Activated naive CD4-positive, alpha-beta T cell (primary cell): ENCODE measurements around the gene GADD45B.
A peak's percentile ranks its signal among the peaks of the same experiment; 100 is the strongest.
"Not testable (repeated sequence)": the region's sequence is repeated elsewhere in the genome, so short reads cannot be mapped to it uniquely, and the experiment has no call there.

Experiments
- DNase-seq, 4 experiments: peaks; one replicate each; lab custom pipeline; 2025; lab: John Stamatoyannopoulos, UW

GADD45B gene

DNA sequence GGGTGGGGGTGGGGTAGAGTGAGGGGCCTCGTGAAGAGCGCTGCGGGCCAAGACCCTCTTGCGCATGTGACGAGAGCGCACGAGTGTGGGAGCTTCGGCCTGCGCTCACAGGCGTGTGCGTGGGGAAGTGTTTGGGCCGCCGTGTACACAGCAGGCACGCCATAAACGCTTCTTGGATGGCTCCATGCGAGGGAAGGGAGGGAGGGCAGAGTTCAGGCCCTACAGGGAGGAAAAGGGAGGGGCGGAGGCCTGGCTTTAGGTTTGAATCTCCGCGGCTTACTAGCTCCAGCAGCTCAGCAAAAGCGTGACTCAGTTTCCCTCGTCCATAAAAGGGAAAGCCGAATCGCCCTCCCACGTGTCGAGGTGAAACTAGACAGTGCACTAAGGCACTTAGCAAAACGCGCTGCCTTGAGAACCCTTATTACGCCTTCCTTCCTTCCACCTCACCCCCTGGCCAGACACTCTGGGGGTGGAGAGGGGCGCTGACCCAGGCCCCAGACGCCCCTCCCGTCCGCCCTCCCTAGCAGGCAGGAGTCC lies 12.5 kb downstream of the GADD45B start:
- no peak for DNase-seq

DNA sequence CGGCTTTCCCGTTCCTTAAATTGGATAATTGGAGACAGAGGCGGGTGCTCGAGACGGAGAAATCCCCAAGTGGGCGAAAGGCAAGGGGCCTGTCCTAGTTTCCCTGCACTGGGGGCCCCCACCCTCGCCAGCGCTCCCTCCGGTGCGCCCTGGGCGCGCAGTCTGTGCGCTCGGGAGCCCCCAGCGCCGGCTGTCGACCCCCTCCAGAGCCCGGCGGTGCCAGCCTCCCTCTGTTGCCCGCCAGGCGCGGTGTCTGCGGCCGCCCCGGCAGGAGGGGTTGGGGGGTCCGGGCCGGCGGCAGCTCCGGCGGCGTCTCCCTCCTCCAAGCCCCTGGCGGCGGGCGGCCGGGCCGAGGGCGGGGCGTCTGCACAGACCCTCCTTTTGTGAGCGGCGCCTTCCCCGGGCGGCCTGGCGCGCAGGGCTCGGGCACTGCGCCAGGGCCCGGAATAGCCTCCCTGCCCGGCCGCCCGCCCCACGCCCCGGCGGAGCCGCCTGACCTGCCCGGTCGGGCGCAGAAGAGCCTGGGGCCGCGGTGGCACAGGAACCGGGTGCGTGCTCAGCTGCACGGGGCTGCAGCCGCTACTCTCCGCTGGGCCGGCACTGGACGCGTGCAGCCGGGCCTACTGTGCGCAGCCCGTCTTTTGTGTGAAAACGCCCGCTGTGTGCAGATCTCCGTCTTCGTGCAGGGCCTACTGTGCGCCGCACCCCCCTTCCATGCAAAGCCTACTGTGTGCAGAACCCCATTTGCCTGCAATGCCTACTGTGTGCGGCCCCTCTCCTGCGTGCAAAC lies 13.2 kb downstream of the GADD45B start:
- no peak for DNase-seq

DNA sequence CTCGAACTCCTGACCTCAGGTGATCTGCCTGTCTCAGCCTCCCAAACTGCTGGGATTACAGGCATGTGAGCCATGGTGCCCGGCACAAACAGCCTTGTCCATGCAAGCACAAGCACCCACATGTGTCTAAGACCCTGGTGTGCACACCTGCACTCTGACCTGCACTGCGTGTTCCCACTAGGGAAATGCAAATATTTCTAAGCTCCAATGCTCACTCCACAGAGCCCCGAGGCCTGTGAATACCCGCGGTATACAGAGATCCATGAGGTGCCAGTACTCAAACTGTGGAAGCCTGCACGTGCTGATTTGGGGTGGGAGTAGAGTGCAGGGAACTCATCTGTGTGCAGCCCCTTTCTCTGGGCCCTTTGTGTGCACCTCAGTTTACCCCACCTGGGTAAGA lies 14.7 kb downstream of the GADD45B start:
- DNase-seq, result no peak

DNA sequence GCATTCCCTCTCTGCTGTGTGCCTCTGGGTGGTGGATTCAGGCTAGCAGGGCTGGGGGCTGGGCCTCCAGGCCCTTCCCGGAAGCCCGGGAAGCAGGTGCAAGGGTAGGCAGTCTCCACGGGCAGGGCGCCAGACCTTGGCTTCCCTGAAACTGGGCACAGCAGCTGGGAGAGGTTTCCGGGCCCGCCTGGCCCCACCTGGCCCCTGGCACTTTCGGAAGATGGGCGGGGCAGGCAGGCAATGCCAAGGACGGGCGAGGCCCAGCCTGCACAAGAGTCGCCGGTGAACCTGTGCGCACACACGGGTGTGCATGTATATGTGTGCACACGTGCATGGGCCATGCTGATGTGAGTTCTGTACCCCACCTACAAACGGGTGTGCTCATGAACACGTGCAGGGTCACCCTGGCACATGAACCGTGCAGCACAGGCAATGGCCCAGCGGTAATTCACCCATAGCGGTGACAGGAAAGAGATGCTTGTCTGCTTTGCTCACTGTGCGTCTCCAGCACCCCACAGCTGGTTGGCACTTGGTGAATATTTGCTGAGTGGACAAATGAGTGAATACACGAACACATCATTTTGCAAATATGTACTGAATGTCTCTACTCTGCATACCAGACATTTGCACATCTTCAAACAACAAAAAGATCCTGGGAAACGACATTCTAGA lies 15.3 kb downstream of the GADD45B start:
- DNase-seq, result no peak

DNA sequence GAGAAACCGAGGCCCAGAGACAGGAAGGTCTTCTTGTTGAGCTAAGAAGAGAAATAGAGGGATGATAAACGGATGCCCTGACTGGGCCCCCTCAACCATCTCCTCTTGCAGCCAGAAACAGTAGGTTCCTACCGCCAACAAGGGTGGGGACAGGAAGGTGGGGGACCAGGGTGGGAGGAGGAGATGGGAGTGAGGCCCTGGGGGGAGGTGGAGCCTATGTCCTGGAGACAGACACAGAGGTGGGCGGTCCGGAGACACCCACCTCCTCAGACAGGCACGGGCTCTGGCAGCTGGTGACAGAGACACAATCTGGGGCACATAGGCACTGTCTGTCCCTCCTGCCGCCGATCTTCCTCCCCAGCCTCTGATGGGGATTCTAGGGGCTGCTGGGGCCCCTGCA lies 16.9 kb downstream of the GADD45B start:
- DNase-seq, result no peak

DNA sequence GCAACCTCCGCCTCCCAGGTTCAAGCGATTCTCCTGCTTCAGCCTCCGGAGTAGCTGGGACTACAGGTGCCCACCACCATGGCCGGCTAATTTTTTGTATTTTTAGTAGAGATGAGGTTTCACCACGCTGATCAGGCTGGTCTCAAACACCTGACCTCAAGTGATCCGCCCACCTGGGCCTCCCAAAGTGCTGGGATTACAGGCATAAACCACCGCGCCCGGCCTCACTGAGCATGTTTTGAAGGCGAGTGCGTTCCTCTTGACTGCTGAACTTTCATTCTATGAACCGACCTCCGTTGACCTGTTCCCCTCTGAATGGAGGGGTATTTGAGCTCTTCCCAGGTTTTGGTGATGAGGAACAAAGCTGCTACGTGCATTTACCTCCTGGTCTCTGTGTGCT lies 17.5 kb downstream of the GADD45B start:
- not testable (repeated sequence) for DNase-seq

DNA sequence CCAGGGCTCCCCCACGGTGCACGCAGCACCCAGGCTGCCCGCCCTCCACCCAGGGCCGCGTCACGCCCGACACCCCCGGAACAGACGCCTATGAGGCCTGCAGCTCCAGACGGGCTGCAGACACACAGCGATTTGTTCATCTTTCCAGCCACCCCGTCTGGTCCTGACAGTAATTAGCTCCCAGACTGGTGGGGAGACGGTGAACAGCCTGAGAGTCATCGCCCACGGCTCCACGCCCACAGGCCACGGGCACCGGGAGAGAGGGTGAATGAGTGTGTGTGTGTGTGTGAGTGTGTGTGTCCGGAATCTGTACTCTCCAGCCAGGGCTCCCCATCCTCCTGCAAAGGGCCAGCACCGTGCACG lies 18.1 kb downstream of the GADD45B start:
- DNase-seq, result no peak

DNA sequence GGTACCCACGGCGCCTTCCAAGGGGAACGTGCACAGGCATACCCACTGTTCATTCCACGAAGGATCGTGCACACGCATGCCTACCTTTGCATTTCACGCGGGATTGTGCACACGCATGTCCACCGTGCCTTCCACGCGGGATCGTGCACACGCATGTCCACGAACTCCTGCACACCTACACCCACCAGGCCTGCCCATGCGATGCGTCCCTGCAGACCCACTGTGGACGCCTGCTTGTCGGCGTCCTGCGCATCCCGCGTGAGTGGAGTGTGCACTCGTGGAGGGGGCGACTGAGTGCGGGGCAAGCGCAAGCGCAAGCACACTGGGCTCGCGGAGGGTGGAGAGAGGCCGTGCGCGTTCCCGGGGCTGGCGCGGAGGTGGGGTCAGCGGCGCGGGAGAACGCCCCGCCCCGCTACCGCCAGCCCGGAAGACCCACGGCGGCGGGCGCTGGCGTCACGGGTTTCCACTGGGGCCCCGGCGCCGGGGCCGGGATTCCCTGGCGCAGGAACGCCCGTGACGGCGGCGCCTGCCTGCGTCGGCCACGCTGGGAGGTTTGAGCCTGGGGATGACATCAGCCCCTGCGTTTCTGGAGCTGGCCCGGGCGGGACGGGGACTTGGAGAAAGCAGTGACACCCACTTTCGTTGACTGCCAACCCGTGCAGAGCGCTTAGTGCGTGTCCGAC lies 18.7 kb downstream of the GADD45B start:
- DNase-seq, result peak in 2 of 4 experiments; percentile 22 to 36

DNA sequence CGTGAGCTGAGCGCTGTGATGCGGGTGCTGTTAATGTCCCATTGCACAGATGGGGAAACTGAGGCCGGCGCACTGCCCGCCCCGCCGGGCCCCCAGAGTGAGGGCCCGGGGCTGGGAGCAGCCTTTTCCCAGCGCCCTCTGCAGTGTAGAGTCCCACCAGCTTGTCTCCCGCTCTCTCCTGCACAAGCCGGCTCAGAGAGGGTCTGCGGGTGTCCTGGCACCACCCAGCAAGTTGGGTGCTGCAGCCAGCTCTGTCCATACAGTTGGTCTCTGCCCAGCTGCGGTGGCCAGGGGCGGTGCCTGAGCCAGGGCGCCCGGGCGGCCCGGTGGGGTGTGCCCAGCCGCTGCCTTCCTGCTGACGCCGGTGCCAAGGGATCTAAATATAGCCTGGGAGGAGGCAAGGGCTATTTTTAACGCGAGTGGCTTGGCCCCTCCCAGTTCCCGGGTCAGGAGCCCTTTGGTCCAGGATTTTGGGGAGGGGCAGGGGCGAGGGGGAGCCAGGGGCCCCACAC lies 19.3 kb downstream of the GADD45B start:
- DNase-seq, result no peak

DNA sequence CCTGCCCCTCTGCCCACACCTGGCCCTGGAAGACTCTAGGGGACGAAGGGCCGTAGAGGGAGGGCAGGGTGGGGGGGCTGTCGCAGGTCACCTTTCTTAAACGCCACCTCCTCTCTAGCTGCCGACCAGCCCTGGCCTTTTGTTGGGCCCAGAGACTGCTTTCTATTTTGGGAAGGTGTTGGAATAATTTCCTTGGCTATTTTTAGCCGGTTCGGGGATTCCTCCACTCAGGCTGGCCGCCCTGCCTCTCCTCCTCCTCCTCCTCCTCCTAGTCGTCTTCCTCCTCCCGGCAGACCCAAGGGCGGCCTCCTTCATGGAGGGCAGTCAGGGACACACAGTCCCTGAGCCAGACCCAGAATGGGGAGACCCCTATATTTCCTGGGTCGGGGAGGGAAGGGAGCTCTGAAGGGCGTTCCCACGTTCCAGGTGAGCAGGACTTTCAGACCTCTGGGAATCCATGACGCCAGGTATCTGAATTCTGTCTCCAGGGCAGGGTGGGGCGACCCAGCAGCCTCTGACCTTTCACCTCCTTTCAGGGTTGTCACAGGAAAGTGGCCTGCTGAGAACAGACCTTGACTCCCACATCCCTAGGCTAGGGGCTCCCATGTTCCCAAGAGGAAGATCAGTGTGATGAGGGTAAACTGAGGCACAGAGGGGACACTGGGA lies 19.9 kb downstream of the GADD45B start:
- DNase-seq, result no peak

DNA sequence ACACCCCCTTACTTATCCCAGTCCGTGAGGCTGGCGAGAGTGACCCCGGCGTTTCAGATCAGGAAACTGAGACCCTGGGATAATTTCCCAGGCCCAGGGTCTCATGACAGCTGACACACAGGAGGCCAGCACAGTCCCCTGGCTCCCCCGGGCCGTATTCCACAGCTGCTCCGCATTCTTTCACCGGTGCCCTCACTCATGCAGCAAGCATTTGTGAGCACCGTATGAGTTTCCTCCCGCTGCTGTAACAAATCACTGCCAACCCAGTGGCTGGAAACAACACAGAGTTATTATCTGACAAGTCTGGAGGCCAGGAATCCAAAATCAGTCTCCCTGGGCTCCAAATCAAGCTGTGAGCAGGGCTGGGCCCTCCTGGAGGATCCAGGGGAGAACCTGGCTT lies 21.3 kb downstream of the GADD45B start:
- DNase-seq, result no peak

DNA sequence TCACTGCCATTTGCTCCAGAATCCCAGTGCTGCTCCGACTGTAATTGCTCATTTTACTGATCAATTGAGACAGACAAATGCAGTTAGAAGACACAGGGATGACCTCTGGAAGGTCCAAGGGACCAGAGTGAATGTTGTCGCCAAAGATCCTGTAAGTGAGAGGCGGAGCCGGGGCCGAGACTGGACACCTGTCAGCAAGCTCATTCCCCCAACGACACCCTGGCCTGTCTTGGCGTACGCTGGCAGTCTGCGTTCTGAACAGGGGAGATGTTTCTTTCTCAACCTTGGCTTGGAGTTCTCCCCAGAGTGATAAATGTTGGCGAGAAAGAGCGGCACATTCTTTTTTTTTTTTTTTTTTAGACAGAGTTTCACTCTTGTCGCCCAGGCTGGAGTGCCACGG lies 24.2 kb downstream of the GADD45B start:
- no peak for DNase-seq

DNA sequence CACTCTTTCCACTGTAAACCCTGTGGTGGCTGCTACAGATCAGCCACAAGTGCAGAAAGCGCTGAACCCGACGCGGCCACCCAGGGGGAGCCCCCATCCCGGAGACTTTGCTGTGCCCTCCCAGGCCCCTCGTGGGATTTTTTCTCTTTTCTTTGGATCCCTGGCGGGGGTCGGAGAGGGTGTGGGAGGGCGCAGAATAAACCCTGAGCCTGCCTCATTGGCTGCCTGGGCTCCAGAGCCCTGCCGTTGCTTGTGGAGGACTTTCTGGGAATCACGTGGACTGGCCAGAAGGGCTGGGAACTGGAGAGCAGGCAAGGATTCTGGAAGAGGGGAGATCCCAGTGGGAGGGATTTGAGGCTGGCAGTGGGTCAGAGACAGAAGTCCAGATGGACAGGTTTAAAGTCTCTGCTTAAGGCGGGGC lies 24.9 kb downstream of the GADD45B start:
- no peak for DNase-seq

DNA sequence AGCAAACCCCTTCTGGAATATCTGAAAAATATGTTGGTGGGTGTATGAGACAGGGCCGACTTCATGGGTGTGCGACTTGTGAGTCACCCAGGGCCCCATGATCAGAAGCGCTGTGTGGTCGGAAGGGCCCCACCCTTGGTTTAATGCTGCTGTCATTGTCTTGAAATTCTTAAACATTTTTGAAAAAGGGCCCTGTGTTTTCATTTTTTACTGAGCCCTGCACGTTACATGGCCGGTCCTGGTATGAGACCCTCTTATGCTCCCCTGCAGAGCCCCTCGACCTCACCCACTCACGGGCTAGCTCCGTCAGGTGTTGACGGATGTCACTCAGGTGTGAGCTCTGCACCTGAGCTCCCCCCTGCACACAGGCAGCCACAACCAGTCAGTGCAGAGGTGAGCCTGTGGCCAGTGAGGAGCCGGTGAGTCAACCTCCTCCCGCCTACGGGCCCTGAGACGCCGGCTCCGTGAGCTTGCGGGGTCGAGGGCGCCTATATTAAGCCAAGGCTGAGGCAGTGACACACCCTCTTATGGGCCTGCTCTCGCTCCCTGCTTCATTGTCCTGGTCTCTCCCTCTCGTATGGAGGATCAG lies 27.7 kb downstream of the GADD45B start:
- peak in 2 of 4 experiments; percentile 33 to 48 for DNase-seq

DNA sequence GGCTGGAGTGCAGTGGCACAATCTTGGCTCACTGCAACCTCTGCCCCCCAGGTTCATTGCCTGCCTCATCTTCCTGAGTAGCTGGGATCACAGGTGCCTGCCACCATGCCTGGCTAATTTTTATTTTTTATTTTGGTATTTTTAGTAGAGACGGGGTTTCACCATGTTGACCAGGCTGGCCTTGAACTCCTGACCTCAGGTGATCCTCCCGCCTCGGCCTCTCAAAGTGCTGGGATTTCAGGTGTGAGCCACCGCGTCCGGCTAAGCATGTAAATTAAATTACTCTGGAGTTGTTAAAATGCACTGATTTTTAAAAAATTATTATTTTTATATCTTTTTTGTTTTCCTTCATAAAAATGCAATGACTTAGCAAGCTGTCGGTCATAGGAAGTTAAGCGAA lies 30.7 kb downstream of the GADD45B start:
- DNase-seq, result not testable (repeated sequence)

DNA sequence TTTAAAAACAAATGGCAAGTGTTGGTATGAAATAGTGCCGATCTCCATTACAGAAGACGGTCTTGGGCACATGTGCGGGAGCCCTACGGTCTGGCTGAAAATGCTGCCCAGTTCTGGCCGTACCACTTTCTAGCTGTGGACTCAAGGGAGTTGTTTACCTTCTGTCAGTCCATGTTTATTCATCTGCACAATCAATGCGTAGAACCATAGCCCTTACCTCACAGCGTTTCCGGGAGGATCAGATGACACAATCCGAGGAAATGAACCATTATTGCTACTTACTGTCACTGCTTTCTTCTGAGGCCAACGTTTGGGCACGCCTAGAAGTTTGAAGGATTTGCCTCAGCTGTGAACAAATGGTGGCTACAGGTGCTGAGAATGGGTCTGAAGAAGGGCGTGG lies 31.2 kb downstream of the GADD45B start:
- peak in 1 of 4 experiments; percentile 17 for DNase-seq

DNA sequence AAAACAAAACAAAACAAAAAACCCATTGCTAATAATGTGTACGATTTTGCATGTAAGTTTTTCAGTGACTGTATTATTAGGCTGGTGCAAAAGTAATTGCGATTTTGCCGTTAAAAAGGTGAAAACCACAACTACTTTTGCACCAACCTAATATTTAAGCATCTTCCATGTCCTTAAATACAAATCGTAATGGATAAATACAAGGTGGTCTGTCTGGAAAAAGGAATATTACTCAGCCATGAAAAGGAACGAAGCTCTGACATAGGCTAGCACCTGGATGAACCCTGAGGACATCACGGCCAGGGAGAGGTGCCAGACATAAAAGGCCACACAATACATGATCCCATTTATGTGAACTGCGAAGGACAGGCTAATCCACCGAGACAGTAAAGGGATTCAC lies 33.2 kb downstream of the GADD45B start:
- no peak for DNase-seq

DNA sequence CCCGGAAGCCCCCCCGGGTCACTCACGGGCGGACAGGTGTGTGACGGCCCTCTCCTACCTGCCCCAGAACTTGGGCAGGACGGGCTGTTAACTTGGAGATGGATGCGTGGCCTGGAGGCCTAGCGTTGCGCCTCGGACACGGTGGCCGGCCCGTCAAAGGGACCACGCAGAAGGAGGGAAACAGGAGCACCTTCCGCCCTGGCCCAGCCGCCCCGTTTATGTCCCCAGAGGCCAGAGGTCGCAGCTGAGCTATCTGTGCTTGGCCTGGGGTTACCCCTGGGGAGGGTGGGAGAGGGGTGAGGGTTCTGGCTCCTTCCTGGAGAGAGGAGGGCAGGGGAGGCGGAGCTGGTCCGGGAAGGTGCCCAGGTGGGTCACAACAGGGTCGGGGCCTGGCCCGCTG lies 35.6 kb downstream of the GADD45B start:
- no peak for DNase-seq

DNA sequence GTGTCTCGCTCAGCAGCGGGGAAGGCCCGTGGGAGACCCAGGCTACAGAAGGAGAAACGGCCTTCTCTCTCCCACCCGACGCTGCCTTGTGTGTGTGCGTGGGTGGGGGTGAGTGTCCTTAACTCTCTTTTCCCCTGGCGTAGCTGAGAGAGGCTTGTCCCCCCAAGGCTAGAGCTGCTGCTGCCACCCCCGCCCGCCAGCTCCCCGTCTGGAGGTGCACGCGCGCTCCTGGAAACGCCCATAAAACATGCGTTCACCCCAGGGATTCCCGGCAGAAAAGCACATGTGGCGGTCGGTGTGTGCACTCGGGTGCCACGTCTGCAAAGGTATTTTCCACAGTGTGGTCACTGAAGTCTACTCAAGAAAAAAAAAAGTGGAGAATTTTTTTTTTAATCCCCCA lies 36.1 kb downstream of the GADD45B start:
- DNase-seq, result no peak

DNA sequence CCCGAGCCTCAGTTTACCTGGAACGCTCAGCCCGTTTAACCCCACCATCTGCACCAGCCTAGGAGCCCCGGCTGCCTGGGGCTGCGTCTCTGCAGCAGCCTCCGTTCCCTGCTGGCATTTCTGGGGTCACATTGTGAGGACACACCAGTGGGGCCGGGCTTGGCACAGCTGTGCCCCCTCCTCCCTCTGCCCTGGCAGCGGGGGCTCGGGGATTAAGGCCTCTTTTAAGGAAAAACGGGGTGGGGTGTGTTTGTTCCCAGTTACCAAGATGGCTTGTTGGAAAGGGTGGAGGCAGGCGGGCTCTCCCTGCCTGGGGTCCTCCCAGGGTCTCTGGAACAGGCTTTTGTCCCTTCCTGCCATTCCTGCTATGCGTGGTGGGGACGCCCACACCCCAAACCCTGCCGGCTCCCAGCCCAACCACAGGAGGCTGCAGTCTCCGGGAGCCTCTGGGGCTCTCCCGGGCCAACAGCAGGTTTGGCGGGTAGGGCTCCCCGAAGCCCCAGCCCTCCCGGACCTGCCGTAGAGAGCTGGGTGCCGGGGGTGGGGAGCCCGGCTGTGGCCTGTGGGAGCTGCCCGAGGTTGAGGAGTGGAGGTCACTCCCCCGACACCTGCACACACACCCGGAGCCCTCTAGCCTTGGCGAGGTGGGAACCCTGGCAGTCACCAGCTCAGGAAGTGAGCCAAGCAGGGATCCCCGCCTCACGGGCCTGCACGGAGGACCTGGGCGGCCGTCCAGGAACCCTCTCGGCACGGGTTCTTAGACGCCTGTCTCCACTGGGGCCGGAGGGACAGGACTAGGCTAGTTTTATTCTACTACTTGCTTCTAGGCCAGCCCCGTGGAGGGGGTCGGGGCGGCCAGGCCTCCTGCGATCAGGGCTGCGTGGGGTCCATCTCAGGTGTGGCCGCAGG lies 36.9 kb downstream of the GADD45B start:
- no peak for DNase-seq
